ENCODE measurements around the gene ARID3B.

DNA sequence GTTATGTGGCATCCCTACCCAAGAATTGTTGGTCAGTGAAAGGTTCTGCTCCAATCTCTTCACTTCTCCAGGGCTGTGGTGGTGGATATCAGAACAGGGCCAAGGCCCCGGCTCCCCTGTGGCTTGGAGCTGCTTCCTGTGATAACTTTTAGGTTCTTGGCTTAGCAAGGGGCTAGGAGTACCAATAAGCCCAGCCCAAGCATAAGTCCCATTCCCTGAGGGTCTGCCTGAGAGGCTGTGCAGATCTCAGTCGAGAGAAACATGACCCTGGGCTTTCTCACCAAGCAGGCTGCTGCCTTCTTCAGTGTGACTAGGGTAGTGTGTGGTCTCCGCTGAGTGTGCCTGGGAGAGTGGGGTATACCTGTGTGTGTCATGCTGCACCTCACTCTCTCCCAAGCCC, 81.7 kb downstream of the ARID3B start:
- TF ChIP-seq REST (IDR thresholded peaks at IDR 0.05; ENCODE audit: insufficient read depth in 1 of 2, low read depth in 2 of 2, low read length in 2 of 2) = no peak
- no peak for TF ChIP-seq TAF1 (IDR thresholded peaks at IDR 0.05; ENCODE audit: borderline replicate concordance, insufficient read depth, low read length)
- no peak for TF ChIP-seq POLR2AphosphoS5 (IDR thresholded peaks at IDR 0.05; ENCODE audit: low read depth, low read length)
- no peak for TF ChIP-seq SIN3A (IDR thresholded peaks at IDR 0.05; ENCODE audit: borderline replicate concordance, insufficient read depth, low read length)
